GM23338 (cell line): ENCODE data around the gene OR1M1. TPM values are rescaled to one million over a fixed set of nuclear protein-coding genes. Genes with fewer than 3 reads are reported as not detected.

Experiments used
- CREB1 ChIP-seq: fragments of 250-450 bp; sonication (Bioruptor Pico); IDR thresholded peaks from 2 replicates; pipeline ENCODE4 v1.5.0; 2020; ENCODE audit warnings: low read depth, mild to moderate bottlenecking, moderate library complexity
- EZH2phosphoT487 ChIP-seq: fragments of 200-600 bp; sonication (generic); IDR thresholded peaks from one replicate; pipeline ENCODE4 v1.8.1; 2018; ENCODE audit warnings: antibody characterized with exemption; ENCODE audit not compliant: unreplicated experiment
- POLR2AphosphoS5 ChIP-seq: IDR thresholded peaks from 2 replicates; pipeline ENCODE4 v1.6.1; 2016; ENCODE audit warnings: antibody characterized with exemption, low read depth
- STAT1 ChIP-seq: IDR thresholded peaks from one replicate; pipeline ENCODE4 v1.6.1; 2016; ENCODE audit warnings: antibody characterized with exemption; ENCODE audit not compliant: unreplicated experiment
- ZNF331 ChIP-seq: fragments of 250-450 bp; sonication (Bioruptor Pico); IDR thresholded peaks from 2 replicates; pipeline ENCODE4 v1.5.0; 2020; ENCODE audit warnings: low read depth, mild to moderate bottlenecking, moderate library complexity
- polyA plus RNA-seq: library from polyadenylated mRNA; unstranded; fragments of >200 nt; fragmentation: Nextera tagmentation; extraction: Ambion mirVana; gene quantifications from 2 replicates; pipeline ENCODE4 v1.2.1, GENCODE V29; 2016
- small RNA-seq: library from RNA; depleted of rRNA; stranded (forward); fragments of <200 nt; gene quantifications from one replicate; pipeline ENCODE3, GENCODE V24; 2014; ENCODE audit warnings: low replicate concordance
- total RNA-seq: library from RNA; depleted of rRNA; stranded (reverse); fragments of >200 nt; shearing (Covaris generic); gene quantifications from 2 replicates; pipeline ENCODE4 v1.2.3, GENCODE V29; 2014; rRNA removed
- TF ChIP-seq, protein P1 (sequence below): IDR thresholded peaks from one replicate; pipeline ENCODE4 v1.6.1; 2018; ENCODE audit warnings: antibody characterized with exemption; ENCODE audit not compliant: unreplicated experiment

OR1M1 gene
- total and polyA plus RNA-seq, 2 experiments from 2014 or later: not detected

- TF ChIP-seq POLR2AphosphoS5 (no peak), ZNF331 (CRISPR knock-in tag) (no peak), STAT1 (no peak), EZH2phosphoT487 (no peak), CREB1 (CRISPR knock-in tag) (no peak)
- TF ChIP-seq, protein P1, sequence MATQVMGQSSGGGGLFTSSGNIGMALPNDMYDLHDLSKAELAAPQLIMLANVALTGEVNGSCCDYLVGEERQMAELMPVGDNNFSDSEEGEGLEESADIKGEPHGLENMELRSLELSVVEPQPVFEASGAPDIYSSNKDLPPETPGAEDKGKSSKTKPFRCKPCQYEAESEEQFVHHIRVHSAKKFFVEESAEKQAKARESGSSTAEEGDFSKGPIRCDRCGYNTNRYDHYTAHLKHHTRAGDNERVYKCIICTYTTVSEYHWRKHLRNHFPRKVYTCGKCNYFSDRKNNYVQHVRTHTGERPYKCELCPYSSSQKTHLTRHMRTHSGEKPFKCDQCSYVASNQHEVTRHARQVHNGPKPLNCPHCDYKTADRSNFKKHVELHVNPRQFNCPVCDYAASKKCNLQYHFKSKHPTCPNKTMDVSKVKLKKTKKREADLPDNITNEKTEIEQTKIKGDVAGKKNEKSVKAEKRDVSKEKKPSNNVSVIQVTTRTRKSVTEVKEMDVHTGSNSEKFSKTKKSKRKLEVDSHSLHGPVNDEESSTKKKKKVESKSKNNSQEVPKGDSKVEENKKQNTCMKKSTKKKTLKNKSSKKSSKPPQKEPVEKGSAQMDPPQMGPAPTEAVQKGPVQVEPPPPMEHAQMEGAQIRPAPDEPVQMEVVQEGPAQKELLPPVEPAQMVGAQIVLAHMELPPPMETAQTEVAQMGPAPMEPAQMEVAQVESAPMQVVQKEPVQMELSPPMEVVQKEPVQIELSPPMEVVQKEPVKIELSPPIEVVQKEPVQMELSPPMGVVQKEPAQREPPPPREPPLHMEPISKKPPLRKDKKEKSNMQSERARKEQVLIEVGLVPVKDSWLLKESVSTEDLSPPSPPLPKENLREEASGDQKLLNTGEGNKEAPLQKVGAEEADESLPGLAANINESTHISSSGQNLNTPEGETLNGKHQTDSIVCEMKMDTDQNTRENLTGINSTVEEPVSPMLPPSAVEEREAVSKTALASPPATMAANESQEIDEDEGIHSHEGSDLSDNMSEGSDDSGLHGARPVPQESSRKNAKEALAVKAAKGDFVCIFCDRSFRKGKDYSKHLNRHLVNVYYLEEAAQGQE: no peak
Observed at GRCh38 chr19:9144920-9145319, 58.1 kb downstream of the OR1M1 start (continued).

Small RNA genes within 50 kb of the gene (small RNA-seq; reads per million reads assigned to genes)
- gene OR1M4P: not detected

Other genes with a start within 250 kb of the OR1M1 start
- 0.16 and 0.42 TPM in 2 replicates for gene MUC16, start 76.7 kb upstream of the OR1M1 start, total RNA-seq
- gene MUC16, start 76.7 kb upstream of the OR1M1 start, polyA plus RNA-seq: 0.06 and 0.07 TPM in 2 replicates
- gene OR7G2, start 20.4 kb downstream of the OR1M1 start, total RNA-seq: not detected in 2 replicates
- not detected in 2 replicates for gene OR7G2, start 20.4 kb downstream of the OR1M1 start, polyA plus RNA-seq
- not detected in 2 replicates for gene OR7G1, start 28.7 kb downstream of the OR1M1 start, total RNA-seq
- not detected in 2 replicates for gene OR7G1, start 28.7 kb downstream of the OR1M1 start, polyA plus RNA-seq
- gene OR7G3, start 39.9 kb downstream of the OR1M1 start, total RNA-seq: not detected in 2 replicates
- gene OR7G3, start 39.9 kb downstream of the OR1M1 start, polyA plus RNA-seq: not detected in 2 replicates
- gene ZNF317, start 53.3 kb downstream of the OR1M1 start, total RNA-seq: 24.7 and 32.4 TPM in 2 replicates
- gene ZNF317, start 53.3 kb downstream of the OR1M1 start, polyA plus RNA-seq: 22.7 and 25.2 TPM in 2 replicates
- not detected in 2 replicates for gene OR7D2, start 91.9 kb downstream of the OR1M1 start, total RNA-seq
- not detected in 2 replicates for gene OR7D2, start 91.9 kb downstream of the OR1M1 start, polyA plus RNA-seq
- not detected in 2 replicates for gene OR7D4, start 132.5 kb downstream of the OR1M1 start, total RNA-seq
- not detected in 2 replicates for gene OR7D4, start 132.5 kb downstream of the OR1M1 start, polyA plus RNA-seq
- gene OR7E24, start 163.9 kb downstream of the OR1M1 start, total RNA-seq: not detected in 2 replicates
- gene OR7E24, start 163.9 kb downstream of the OR1M1 start, polyA plus RNA-seq: not detected in 2 replicates
- gene ZNF699, start 222.8 kb downstream of the OR1M1 start, total RNA-seq: 3.3 and 11.8 TPM in 2 replicates
- 2.6 and 3.0 TPM in 2 replicates for gene ZNF699, start 222.8 kb downstream of the OR1M1 start, polyA plus RNA-seq
- gene ZNF559, start 237.1 kb downstream of the OR1M1 start, total RNA-seq: 18.9 and 20.8 TPM in 2 replicates
- gene ZNF559, start 237.1 kb downstream of the OR1M1 start, polyA plus RNA-seq: 15.4 and 19.3 TPM in 2 replicates